Astrocyte of the spinal cord (primary cell): Measurements from ENCODE around the gene ARVCF.

Source experiments
- DNase-seq: peaks from one replicate; pipeline ENCODE4 v3.0.0; 2011; ENCODE audit warnings: low read depth, low spot score
- H3K4me3 ChIP-seq: 2 replicates; pipeline ENCODE4 v1.5.1; 2011; ENCODE audit warnings: low read depth, mild to moderate bottlenecking, low read length, moderate library complexity
- CTCF ChIP-seq: IDR thresholded peaks from 2 replicates; pipeline ENCODE4 v1.5.1; 2012; ENCODE audit warnings: low read depth, mild to moderate bottlenecking, low read length, inconsistent platforms
- in situ Hi-C: cut with HindIII; loops from 2 replicates; pipeline ENCODE4 v1.10.0; 2017; ENCODE audit warnings: low sequenced_read_pairs

ARVCF gene

GRCh38 chr22:20022231-20022977 lies 5.8 kb upstream of the ARVCF start:
- H3K4me3 ChIP-seq = no peak overlapping the region
- TF ChIP-seq CTCF = no peak
- no peak for DNase-seq
- in situ Hi-C loops = no loop called here

- no peak for TF ChIP-seq CTCF
- DNase-seq = peak; percentile 20
Measured at GRCh38 chr22:20021196-20022181, 4.9 kb upstream of the ARVCF start.

GRCh38 chr22:20020533-20021195 lies 4.0 kb upstream of the ARVCF start, which contains the start of gene TANGO2:
TSS of gene TANGO2 (plus strand) at chr22:20021110. CDS start at chr22:20036799, 15,689 bp downstream.
- no peak for TF ChIP-seq CTCF
- peak; percentile 86 for DNase-seq
- in situ Hi-C loops = no loop called here
- H3K4me3 ChIP-seq = peak within 1 kb of the TSS; percentile 71

More at GRCh38 chr22:20021196-20022181, 4.9 kb upstream of the ARVCF start:
- H3K4me3 ChIP-seq = peak overlapping the region; percentile 71
- in situ Hi-C loops = no loop called here

GRCh38 chr22:20019661-20020532 lies 3.3 kb upstream of the ARVCF start:
- TF ChIP-seq CTCF = no peak
- no peak overlapping the region for H3K4me3 ChIP-seq
- in situ Hi-C loops = no loop called here
- no peak for DNase-seq

- no peak overlapping the region for H3K4me3 ChIP-seq
- no peak for TF ChIP-seq CTCF
- in situ Hi-C loops = no loop called here
- DNase-seq = no peak
Measured at GRCh38 chr22:20018001-20018400, 1.4 kb upstream of the ARVCF start.

GRCh38 chr22:20017622-20017958 lies 967 bp upstream of the ARVCF start:
- no peak for DNase-seq
- H3K4me3 ChIP-seq = no peak overlapping the region
- no peak for TF ChIP-seq CTCF
- in situ Hi-C loops = no loop called here
